Mesodermal cell (in vitro differentiated cells): Measurements from ENCODE around the gene CAMK2B.

ENCODE experiments used
- H3K27ac ChIP-seq: 2 replicates; pipeline ENCODE4 v1.7.0; 2013; ENCODE audit warnings: mild to moderate bottlenecking, low read depth, low read length, moderate library complexity; ENCODE audit not compliant: severe bottlenecking
- H3K36me3 ChIP-seq: 2 replicates; pipeline ENCODE4 v1.7.1; 2013; ENCODE audit warnings: mild to moderate bottlenecking, low read length, moderate library complexity; ENCODE audit not compliant: control insufficient read depth, insufficient read depth
- H3K4me1 ChIP-seq: one replicate; pipeline ENCODE4 v1.7.1; 2013; ENCODE audit warnings: mild to moderate bottlenecking, low read length; ENCODE audit not compliant: insufficient read depth, control insufficient read depth, poor library complexity, severe bottlenecking
- H3K4me3 ChIP-seq: 2 replicates; pipeline ENCODE4 v1.7.0; 2013; ENCODE audit warnings: low read length, control low read depth, mild to moderate bottlenecking; ENCODE audit not compliant: insufficient read depth, poor library complexity, severe bottlenecking; ENCODE audit errors: extremely low read depth
- H3K9me3 ChIP-seq: 2 replicates; pipeline ENCODE4 v1.7.1; 2013; ENCODE audit warnings: mild to moderate bottlenecking, low read length, moderate library complexity; ENCODE audit not compliant: control insufficient read depth
- WGBS, 2 experiments: methylation state at CpG; one replicate each; pipeline ENCODE4 v1.1.5; 2013; ENCODE audit warnings: missing lambda C conversion rate in 2 of 2; ENCODE audit not compliant: insufficient coverage in 2 of 2; 5-methylcytosine and 5-hydroxymethylcytosine counted together

Gene CAMK2B

DNA sequence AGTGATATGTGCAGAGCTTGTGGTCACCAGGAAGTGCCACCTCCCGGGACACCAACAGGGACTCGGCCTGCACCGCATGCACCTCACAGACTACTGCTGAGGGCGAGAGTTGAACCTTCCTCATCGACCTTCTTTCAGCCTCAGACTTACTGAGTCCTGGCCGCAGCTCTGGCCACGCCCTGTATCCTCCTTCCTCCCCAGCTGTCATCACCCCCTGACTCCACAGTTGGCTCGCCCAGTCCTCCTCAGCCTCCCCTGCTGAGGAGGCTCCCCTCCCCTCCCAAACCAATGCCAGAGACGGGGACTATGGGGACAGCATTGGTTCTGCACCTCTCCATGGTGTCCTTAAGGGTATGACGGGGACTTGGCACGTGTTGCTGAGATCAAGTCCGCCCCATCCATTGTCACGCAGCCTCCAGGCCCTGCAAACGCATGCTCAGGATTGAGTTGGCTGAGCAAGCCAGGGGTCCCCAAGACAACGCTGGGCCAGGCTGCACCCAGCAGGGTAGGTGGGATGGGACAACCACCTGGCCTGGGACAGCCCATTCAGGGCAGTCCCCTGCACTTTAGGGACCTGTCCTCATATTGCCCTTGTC, 75.7 kb downstream of the CAMK2B start:
- Histone ChIP-seq H3K27ac (no peak overlapping the region), H3K36me3 (no peaks in the 10 kb centered on the region), H3K4me1 (no peaks in the 10 kb centered on the region), H3K9me3 (no peaks in the 10 kb centered on the region), H3K4me3 (no peak overlapping the region)
- WGBS, 2 experiments: 89 to 91% methylated on average over 10 to 15 of the region's 15 CpGs

- H3K27ac ChIP-seq: no peak overlapping the region
- no peak overlapping the region for H3K4me3 ChIP-seq
- H3K9me3 ChIP-seq: no peaks in the 10 kb centered on the region
- WGBS, 2 experiments: 87 to 96% methylated on average over 7 to 10 of the region's 10 CpGs
- H3K4me1 ChIP-seq: no peaks in the 10 kb centered on the region
- H3K36me3 ChIP-seq: no peaks in the 10 kb centered on the region
Observed at GRCh38 chr7:44247868-44248651, 77.3 kb downstream of the CAMK2B start.

DNA sequence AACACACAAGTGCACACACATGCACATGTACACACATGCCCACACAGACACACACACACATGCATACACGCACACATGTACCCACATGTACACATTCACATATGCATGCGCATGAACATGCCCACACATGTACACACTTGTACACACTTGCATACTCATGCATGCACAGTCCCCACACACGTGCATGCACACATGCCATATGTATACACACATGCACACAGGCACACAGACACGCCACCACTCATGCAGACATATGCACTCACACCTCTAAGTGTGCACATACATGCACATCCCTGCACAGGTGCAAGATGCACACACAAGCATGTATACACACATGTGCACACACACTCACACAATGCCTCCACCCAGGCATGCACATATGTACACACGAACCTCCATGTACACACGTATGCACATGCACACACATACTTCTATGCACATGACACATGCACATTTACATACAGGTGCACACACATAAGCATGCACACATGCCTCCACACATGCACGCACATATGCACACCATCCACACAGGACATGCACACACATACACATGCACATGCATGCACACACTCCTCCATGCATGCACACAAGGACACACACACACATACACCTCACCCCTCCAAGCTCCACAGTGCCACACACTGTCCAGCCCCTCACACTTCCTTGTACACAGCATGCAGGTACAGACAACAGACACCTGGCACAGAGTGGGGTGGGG, 78.8 kb downstream of the CAMK2B start:
- WGBS, 2 experiments: 92 to 94% methylated on average over 7 of the region's 7 CpGs
- Histone ChIP-seq H3K36me3 (no peaks in the 10 kb centered on the region), H3K9me3 (no peaks in the 10 kb centered on the region), H3K4me3 (no peak overlapping the region), H3K27ac (no peak overlapping the region), H3K4me1 (no peaks in the 10 kb centered on the region)

GRCh38 chr7:44244282-44244681, 81.1 kb downstream of the CAMK2B start:
- H3K27ac ChIP-seq: no peak overlapping the region
- no peaks in the 10 kb centered on the region for H3K36me3 ChIP-seq
- H3K4me3 ChIP-seq: no peak overlapping the region
- H3K4me1 ChIP-seq: no peaks in the 10 kb centered on the region
- 55 to 58% methylated on average over 6 of the region's 8 CpGs for WGBS, 2 experiments
- no peaks in the 10 kb centered on the region for H3K9me3 ChIP-seq

- Histone ChIP-seq H3K4me3 (no peak overlapping the region), H3K9me3 (no peaks in the 10 kb centered on the region)
- WGBS, 2 experiments: 89 to 97% methylated on average over 9 to 10 of the region's 10 CpGs
Observed at GRCh38 chr7:44242091-44242490, 83.3 kb downstream of the CAMK2B start.

GRCh38 chr7:44240983-44241510, 84.3 kb downstream of the CAMK2B start:
- Histone ChIP-seq H3K4me3 (no peak overlapping the region), H3K27ac (no peak overlapping the region), H3K4me1 (peaks cover 6% of the 10 kb centered on the region), H3K9me3 (no peaks in the 10 kb centered on the region), H3K36me3 (no peaks in the 10 kb centered on the region)
- WGBS, 2 experiments: 44 to 52% methylated on average over 9 of the region's 10 CpGs

More at GRCh38 chr7:44242091-44242490, 83.3 kb downstream of the CAMK2B start:
- H3K4me1 ChIP-seq: no peaks in the 10 kb centered on the region
- no peaks in the 10 kb centered on the region for H3K36me3 ChIP-seq
- H3K27ac ChIP-seq: no peak overlapping the region

- H3K4me1 ChIP-seq: peaks cover 11% of the 10 kb centered on the region
- H3K36me3 ChIP-seq: no peaks in the 10 kb centered on the region
- no peak overlapping the region for H3K4me3 ChIP-seq
- no peaks in the 10 kb centered on the region for H3K9me3 ChIP-seq
- no peak overlapping the region for H3K27ac ChIP-seq
- 82 to 84% methylated on average over 16 of the region's 16 CpGs for WGBS, 2 experiments
Observed at GRCh38 chr7:44240376-44240775, 85.0 kb downstream of the CAMK2B start.

GRCh38 chr7:44239361-44239760, 86.0 kb downstream of the CAMK2B start:
- WGBS, 2 experiments: 89 to 91% methylated on average over 22 to 24 of the region's 24 CpGs
- Histone ChIP-seq H3K4me3 (no peak overlapping the region), H3K4me1 (peaks cover 11% of the 10 kb centered on the region), H3K36me3 (no peaks in the 10 kb centered on the region), H3K27ac (no peak overlapping the region), H3K9me3 (no peaks in the 10 kb centered on the region)

GRCh38 chr7:44238116-44238695, 87.2 kb downstream of the CAMK2B start:
- no peaks in the 10 kb centered on the region for H3K36me3 ChIP-seq
- WGBS, 2 experiments: 86 to 92% methylated on average over 16 of the region's 17 CpGs

GRCh38 chr7:44237696-44238095, 87.7 kb downstream of the CAMK2B start:
- Histone ChIP-seq H3K9me3 (no peaks in the 10 kb centered on the region), H3K4me1 (peaks cover 11% of the 10 kb centered on the region), H3K36me3 (no peaks in the 10 kb centered on the region), H3K27ac (no peak overlapping the region), H3K4me3 (no peak overlapping the region)
- WGBS, 2 experiments: 90 to 98% methylated on average over 10 of the region's 10 CpGs

More at GRCh38 chr7:44238116-44238695, 87.2 kb downstream of the CAMK2B start:
- Histone ChIP-seq H3K27ac (no peak overlapping the region), H3K4me3 (no peak overlapping the region), H3K9me3 (no peaks in the 10 kb centered on the region), H3K4me1 (peaks cover 11% of the 10 kb centered on the region)
